GDM1 (cell line): ENCODE data around the gene CCSER2.
"Not testable (repeated sequence)": the region's sequence is repeated elsewhere in the genome, so short reads cannot be mapped to it uniquely, and the experiment has no call there.

Source experiments
- DNase-seq: peaks from one replicate; lab custom pipeline; 2025; lab: John Stamatoyannopoulos, UW

Gene CCSER2

DNA sequence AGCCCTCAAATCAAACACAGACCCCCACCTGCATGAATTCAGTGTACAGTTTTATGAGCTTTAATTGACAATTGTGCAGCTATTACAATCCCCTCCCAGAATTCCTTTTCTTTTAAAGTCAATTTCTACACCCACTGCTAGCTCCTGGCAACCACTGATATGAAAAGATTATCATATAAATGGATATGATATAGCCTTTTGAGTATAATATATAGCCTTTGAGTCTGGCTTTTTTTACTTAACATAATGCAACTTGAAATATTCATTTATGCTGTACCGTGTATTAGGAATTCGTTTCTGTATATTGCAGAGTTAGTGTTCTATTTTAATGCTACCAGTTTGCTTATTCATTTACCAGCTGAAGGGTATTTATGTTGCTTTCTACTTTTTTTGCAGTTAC, 127.7 kb downstream of the CCSER2 start:
- no peak for DNase-seq

DNA sequence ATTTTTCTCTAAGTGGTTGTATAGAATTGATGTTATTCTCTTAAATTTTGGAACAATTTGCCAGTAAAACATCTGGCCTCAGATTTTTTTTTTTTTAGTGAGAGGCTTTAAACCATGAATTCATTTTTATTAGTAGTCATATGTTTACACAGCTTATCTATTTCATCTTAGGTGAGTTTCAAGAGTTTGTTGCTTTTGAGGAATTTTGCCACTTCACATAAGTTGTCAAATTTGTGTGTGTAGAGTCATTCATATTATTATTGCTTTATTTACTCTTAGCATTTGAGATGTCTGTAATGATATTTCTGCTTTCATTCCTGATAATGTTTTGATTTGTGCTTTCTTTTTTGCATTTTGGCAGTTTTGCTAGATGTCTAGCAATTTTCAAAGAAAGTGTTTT, 132.1 kb downstream of the CCSER2 start:
- no peak for DNase-seq

DNA sequence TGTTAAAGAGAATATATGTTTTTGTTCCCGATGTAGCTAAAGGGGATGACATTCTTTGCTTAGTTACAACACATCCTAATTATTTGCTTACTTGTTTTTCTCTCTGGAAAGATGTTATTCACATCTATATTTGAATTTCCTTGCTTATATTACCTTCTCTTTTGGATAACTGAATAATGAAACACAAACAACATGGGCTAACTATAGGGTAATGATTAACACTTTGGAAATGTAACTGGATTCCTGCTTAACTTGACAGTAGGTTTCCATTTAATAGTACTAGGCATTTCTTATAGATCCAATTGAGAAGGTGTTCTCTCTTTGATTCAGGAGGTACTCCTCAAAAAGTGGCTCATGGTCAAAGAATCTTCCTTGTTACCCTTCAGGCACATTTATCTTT, 141.1 kb downstream of the CCSER2 start:
- no peak for DNase-seq

GRCh38 chr10:84473136-84473535, 144.7 kb downstream of the CCSER2 start:
- DNase-seq = no peak

- no peak for DNase-seq
Measured at GRCh38 chr10:84477398-84478128, 149.2 kb downstream of the CCSER2 start.

DNA sequence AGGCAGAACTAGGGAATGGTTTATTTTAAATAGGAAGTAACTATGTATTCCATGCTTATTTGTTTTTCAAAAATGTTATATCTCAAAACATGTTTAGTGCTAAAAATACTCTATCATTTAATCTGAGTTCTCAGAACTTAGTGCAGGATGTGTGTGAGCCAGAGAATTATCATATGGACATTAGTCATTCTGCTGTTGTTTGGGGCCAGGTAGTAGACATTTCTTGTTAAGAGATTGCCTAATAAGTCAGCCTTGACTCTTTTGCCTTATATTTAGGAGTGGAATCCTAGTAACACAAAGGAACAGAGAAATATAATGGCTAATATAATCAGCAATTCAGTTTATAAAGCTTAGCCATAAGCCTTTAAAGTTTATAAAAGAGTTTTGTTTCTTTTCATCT, 149.8 kb downstream of the CCSER2 start:
- no peak for DNase-seq

DNA sequence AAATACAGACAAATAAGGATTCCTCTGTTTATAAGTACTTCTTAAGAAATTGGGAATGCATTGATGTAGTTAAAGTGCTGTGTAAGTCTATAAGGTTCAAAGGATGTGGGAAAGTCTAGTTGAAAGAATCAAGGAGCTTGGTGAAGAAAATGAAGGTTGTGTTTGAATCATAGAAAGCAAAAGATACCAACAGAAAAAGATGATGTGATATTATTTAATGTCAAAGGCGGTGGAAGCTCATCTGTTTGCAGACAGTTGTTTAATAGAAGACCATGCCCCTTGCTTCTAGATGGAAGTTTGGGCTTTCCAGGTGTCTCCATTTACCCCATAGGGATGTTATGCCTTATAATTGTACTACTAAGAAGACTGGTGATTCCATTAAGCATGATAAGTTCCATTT, 150.3 kb downstream of the CCSER2 start:
- no peak for DNase-seq

DNA sequence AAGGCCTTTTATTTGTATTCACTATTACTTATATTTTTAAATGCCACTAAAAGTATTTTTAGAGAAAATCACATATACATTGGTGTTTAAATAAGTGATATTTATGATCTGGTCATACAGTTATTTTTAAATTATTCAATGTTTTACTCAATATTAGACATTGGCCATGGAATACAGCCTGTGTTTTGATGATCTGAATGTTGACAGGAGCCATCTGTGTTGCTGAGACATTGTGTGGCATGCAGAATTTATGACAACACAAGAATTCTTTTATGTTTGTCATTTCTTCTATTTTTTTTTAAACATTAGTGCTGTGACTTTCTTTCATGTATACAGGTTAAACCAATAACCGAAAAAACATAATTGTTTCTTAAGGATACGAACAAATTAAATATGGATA, 156.2 kb downstream of the CCSER2 start:
- DNase-seq = no peak

- DNase-seq = no peak
Measured at GRCh38 chr10:84493361-84493760, 165.0 kb downstream of the CCSER2 start.

DNA sequence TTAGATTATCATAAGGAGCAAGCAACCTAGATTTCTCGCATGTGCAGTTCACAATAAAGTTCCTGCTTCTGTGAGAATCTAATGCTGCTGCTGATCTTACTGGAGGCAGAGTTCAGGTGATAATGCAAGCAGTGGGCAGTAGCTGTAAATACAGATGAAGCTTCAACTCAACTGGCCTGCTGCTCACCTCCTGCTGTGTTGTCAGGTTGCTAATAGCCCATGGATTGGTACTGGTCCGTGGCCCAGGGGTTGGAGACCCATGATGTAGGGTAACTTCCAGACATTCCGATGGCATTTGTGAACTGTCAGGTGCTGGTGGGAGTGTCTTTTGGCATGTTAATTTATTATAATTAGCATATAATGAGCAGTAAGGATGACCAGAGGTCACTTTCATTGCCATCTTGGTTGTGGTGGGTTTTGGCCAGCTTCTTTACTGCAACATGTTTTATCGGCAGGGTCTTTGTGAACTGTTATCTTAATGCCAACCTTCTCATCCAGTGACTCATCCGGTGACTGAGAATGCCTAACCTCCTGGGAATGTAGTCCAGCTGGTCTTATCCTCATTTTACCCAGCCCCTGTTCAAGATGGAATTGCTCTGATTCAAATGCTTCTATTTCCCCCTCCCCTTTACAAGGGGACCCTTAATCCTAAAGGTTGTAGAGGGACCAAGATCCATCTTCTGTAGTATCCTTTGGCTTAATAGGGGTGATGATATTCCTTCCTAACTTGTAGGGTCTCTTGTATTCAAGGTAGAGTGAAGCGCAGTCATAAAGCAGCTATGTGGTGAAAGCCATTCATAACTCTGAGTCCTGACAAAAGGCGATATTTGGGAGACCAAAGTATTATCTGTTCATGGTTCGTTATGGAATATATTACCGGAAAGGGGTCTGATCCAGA, 165.8 kb downstream of the CCSER2 start:
- no peak for DNase-seq

- DNase-seq = no peak
Measured at GRCh38 chr10:84494849-84495180, 166.4 kb downstream of the CCSER2 start.

- DNase-seq = no peak
Measured at GRCh38 chr10:84497978-84498377, 169.6 kb downstream of the CCSER2 start.

DNA sequence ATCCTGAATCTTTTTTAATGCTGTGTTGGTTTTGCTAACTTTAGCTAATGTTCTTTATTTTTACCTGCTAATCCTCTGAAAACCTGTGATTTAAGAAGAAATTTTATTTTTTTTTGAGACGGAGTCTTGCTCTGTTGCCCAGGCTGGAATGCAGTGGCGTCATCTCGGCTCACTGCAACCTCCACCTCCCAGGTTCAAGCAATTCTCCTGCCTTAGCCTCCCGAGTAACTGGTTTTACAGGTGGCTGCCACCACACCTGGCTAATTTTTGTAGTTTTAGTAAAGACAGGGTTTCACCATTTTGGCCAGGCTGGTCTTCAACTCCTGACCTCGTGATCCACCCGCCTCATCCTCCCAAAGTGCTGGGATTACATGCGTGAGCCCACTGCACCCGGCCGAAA, 170.7 kb downstream of the CCSER2 start:
- DNase-seq = not testable (repeated sequence)

DNA sequence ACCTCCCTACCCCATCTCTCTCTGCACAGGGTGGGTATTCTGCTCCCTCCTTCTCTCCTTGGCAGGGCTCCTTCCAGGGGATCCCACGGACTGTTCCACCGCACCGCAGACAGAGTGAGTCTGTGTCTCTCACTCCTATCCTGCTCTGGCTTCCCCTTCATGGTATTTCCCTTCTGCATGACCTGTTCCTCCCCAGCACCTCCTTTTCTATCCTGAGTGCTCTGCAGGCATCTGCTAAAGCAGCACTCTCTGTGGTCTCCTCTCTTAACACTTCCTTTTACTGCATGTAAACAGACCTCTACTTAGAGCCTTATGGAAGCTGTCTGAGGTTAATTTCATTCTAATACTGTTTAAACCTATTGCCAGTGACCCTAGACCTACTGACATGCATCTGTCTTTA, 171.5 kb downstream of the CCSER2 start:
- peak; percentile 70 for DNase-seq

DNA sequence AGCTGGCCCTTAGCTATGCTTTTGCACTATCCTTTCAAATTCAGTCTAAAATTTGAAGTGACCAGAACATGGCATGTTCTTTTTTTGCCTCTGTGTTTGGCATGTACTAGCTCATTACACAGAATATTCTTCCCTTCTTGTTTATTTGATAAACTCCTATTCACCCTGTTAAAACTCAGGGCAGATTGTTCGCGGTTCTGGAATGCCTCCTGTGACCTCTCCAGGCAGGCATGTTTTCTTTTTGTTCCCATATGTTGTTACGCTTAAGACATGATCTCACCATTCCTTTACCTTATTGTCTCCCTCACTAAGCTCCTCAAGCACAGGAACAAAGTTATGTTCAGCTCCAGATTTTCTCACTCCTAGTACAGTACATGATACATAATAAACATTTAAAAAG, 181.7 kb downstream of the CCSER2 start:
- no peak for DNase-seq

GRCh38 chr10:84511106-84511505, 182.7 kb downstream of the CCSER2 start:
- no peak for DNase-seq

DNA sequence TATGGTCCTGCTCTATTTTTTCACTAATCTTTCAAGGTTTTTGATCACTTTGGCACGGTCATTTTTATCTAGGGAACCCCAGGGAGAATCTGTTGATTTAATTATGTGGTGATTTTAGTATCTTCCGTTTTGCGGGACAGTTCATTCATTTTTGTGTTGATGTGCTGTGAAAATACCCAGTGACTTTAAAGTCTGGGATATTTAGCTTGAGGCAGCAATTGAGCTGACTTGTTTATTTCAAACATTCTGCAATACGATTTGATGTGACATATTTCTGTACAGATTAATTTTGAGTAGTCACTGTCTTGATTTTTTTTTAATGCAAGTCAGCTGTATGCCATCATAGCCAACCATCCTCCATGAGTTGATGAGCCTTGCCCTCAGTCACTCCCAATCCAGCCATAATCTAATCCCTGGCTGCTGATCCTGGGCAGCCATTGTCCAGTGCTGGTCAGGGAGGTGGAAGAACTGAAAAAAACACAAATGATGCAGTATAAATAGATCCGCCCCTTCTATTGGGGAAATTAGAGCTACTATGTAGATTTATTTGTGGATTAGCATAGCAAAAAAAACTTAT, 183.4 kb downstream of the CCSER2 start:
- DNase-seq = no peak

DNA sequence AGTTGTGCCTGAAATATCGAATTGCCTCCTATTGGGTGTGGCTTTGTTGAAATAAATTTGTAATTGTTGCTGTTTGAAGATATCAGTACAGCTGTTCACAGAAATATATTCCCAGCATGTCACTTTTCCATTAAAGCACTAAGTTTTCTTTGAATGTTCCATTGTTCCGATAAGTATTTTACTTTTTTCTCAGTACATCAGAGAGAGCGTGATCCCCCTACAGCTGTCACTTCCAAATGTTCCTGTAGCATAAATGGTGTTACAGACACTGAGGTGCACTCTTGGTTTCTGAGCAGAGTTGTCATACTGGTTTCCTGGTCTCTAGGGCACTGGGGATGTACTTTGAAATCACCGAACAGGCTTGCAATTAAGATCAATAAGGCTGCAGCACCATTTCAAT, 189.2 kb downstream of the CCSER2 start:
- no peak for DNase-seq

GRCh38 chr10:84519235-84519634, 190.8 kb downstream of the CCSER2 start:
- DNase-seq = no peak

GRCh38 chr10:84521013-84521412, 192.6 kb downstream of the CCSER2 start:
- DNase-seq = no peak

- no peak for DNase-seq
Measured at GRCh38 chr10:84521468-84521867, 193.1 kb downstream of the CCSER2 start.

DNA sequence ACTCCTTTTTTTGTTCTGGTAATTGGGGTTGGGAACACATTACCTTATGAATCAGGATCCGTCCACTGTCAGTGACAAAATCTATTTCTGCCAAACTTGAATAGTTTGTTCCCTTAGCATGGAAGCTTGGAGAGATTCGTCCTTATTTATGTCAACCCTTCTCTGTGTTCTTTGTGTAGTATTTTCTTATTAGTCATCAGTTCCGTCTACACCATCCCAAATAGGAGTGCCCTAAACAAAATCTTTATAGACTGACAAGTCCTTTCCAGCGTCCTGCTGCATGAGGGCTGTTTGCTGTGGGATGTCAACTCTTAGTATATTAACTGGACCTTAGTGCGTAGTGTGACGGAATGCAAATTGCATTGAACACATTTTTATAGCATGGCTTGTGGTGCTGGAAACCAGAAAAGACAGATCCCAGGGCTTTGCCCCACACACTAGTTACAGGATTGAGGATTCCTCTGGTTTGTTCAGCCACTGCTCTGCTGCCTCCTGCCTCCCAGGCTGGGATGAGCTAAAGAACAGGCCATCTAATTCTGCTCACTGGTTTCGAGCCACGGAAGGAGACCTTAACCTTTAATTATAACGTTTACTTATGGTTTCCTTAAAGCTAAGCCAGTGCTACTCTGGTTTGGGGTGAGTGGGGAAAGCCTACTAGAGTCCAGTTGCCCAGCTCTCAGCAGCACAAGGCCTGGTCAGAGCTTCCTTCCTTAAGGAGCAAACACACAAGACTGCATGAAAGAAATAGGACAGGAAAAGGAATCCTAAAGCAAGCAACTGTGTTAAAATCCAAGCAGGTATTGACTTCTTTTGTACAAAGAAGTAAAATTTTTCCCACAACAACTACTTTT, 194.4 kb downstream of the CCSER2 start:
- no peak for DNase-seq
